RWPE1 (cell line): ENCODE results near the gene YOD1.

ENCODE experiments used
- CTCF ChIA-PET: fragments of 350-600 bp; sonication (Branson Sonifier 250); formaldehyde crosslinking; extraction: SDS; loops from one replicate; lab custom pipeline; 2021; lab: Yijun Ruan, JAX
- POLR2A ChIA-PET: fragments of 400-600 bp; formaldehyde crosslinking; extraction: SDS; loops from one replicate; lab custom pipeline; 2020; ENCODE audit warnings: antibody characterized with exemption; ENCODE audit not compliant: low non-redundant PET; lab: Yijun Ruan, JAX
- DNase-seq: peaks from one replicate; pipeline ENCODE4 v3.0.0; 2012; ENCODE audit warnings: low spot score
- H3K27ac ChIP-seq: fragments of 450-650 bp; 2 replicates; pipeline ENCODE4 v1.5.1; 2017
- TF ChIP-seq, protein P1 (sequence below): fragments of 450-650 bp; conservative IDR thresholded peaks from 2 replicates; pipeline ENCODE4 v1.5.1; 2017; ENCODE audit warnings: low read depth, mild to moderate bottlenecking

YOD1 gene

GRCh38 chr1:207055386-207056001 lies 4.5 kb upstream of the YOD1 start:
- ChIA-PET CTCF (interaction anchor here (0.6 to 1.4 kb wide), 3 partner anchors 9 to 349 kb away, joined by 3 to 4 read pairs (median 3); no protein-coding TSS in a partner anchor), POLR2A (no interaction called here)
- TF ChIP-seq, protein P1, sequence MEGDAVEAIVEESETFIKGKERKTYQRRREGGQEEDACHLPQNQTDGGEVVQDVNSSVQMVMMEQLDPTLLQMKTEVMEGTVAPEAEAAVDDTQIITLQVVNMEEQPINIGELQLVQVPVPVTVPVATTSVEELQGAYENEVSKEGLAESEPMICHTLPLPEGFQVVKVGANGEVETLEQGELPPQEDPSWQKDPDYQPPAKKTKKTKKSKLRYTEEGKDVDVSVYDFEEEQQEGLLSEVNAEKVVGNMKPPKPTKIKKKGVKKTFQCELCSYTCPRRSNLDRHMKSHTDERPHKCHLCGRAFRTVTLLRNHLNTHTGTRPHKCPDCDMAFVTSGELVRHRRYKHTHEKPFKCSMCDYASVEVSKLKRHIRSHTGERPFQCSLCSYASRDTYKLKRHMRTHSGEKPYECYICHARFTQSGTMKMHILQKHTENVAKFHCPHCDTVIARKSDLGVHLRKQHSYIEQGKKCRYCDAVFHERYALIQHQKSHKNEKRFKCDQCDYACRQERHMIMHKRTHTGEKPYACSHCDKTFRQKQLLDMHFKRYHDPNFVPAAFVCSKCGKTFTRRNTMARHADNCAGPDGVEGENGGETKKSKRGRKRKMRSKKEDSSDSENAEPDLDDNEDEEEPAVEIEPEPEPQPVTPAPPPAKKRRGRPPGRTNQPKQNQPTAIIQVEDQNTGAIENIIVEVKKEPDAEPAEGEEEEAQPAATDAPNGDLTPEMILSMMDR, result no peak
- DNase-seq, result no peak
- no peak overlapping the region for H3K27ac ChIP-seq

- ChIA-PET CTCF (interaction anchor here (0.5 kb wide), 1 partner anchor 21 kb away, joined by 4 read pairs; no protein-coding TSS in a partner anchor), POLR2A (no interaction called here)
- no peak for DNase-seq
- TF ChIP-seq, protein P1, result no peak
- H3K27ac ChIP-seq, result no peak overlapping the region
Observed at GRCh38 chr1:207054491-207054890, 3.5 kb upstream of the YOD1 start.

DNA sequence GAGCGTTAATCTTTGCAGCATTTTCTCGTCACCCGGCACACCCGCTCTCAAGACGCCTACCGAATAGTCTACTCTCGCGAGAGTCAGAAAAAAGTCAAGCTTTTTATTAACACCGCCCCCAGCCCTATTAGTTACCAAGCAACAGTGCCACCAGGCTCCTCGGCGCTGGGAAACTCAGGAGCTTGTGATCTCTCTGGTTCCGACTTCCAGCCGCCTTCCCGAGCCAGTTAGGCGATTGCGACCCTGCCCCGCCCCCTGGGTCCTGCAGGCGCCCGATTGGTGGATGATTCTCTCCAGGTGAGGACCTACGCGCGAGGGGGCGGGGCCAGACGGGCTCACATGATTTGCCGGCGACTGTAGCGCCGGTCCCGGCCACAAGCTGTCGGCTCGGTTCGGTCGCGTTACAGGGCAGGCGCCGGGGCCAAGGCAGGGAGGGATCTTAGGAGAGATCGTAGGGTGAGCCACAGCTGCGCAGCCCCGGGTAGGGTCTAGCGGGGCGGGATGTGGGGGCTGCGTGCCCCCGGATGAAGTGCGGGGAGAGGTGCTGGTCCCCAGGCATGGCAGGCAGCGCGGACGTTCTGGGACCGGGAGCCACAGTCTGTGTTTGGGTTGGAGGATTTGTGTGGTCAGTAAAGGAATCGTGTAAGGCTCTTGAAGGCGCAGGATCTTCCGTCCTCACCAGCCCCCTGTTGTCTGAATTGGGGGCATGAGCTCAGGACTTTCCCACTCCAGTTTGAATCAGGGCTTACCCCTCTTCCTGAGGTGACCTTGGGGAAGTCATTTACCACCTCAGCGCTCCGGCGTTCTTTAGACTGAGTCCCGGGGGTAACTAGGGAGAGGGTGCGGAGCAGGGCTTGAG lies 2.1 kb upstream of the YOD1 start, which contains the start of gene PFKFB2:
Gene PFKFB2 (plus strand): TSS at position 365 of the 859 bp plus-strand sequence. CDS start 1,443 bp downstream, outside the sequence.
- H3K27ac ChIP-seq, result peak within 1 kb of the TSS; percentile 93
- ChIA-PET CTCF (interaction anchor here (0.5 to 1.3 kb wide), 5 partner anchors 9 to 559 kb away, joined by 3 to 5 read pairs (median 3); no protein-coding TSS in a partner anchor), POLR2A (interaction anchor here (1.0 to 1.3 kb wide), 3 partner anchors 17 to 28 kb away, joined by 3 to 6 read pairs (median 3); partner anchors contain the start of gene C1orf116)
- DNase-seq, result peak; percentile 99
- TF ChIP-seq, protein P1, result peak; percentile 14

GRCh38 chr1:207050480-207051190 lies 373 bp downstream of the YOD1 start:
- DNase-seq, result peak; percentile 86
- peak overlapping the region; percentile 93 for H3K27ac ChIP-seq
- ChIA-PET POLR2A (interaction anchor here (0.6 kb wide), 1 partner anchor 19 kb away, joined by 4 read pairs; no protein-coding TSS in a partner anchor), CTCF (interaction anchor here (0.5 to 1.2 kb wide), 5 partner anchors 14 to 262 kb away, joined by 3 to 8 read pairs (median 5); no protein-coding TSS in a partner anchor)
- TF ChIP-seq, protein P1, result no peak

- ChIA-PET POLR2A (no interaction called here), CTCF (interaction anchor here (0.5 to 1.2 kb wide), 13 partner anchors 9 to 1442 kb away, joined by 3 to 8 read pairs (median 4); partner anchors contain the start of gene C1orf116)
- H3K27ac ChIP-seq, result peak overlapping the region; percentile 93
- no peak for DNase-seq
- TF ChIP-seq, protein P1, result peak; percentile 84
Observed at GRCh38 chr1:207049974-207050391, 1.0 kb downstream of the YOD1 start.
